Fibroblast of peridontal ligament (primary cell): Measurements from ENCODE around the gene LNPEP.

Source experiments
- DNase-seq: peaks from one replicate; pipeline ENCODE4 v3.0.0-alpha.2; 2010; ENCODE audit errors: extremely low read depth

Gene LNPEP

GRCh38 chr5:96961053-96961452, 25.2 kb downstream of the LNPEP start:
- peak; percentile 23 for DNase-seq

GRCh38 chr5:96962540-96962991, 26.7 kb downstream of the LNPEP start:
- no peak for DNase-seq

DNA sequence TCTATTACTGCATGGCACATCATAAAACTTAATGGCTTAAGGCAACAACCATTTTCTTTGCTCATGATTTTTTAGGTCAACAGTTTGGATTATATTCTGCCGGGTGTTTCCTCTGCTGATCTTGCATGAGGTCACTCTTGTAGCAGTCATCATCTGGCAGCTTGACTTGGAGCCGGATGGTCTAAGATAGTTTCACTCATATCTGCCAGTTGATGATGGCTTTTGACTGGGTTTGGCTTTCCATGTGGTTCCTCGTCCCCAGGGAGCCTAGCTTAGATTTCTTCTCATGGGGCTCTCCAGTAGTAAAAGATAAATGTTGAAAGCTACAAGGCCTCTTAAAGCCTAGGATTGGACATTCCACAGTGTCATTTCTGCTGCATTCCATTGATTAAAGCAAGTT, 27.4 kb downstream of the LNPEP start:
- peak; percentile 95 for DNase-seq

- no peak for DNase-seq
Observed at GRCh38 chr5:96966801-96967200, 30.9 kb downstream of the LNPEP start.

DNA sequence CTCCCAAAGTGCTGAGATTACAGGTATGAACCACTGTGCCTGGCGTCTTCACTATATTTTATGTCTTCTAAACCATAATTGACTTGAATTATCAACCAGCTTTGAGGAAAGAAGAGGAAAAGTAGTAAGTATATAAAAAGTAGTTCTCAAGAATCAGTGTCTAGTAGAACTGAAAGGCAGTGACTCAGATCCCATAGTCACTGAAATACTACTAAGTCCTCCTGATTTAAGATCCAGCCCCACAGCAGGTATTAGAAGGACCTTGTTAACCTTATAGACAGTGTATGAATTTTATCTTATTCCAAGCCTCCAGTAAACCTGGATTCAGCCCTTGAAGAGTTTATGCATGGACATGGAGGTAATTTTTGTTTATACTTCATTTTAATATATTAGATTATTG, 31.5 kb downstream of the LNPEP start:
- no peak for DNase-seq

DNA sequence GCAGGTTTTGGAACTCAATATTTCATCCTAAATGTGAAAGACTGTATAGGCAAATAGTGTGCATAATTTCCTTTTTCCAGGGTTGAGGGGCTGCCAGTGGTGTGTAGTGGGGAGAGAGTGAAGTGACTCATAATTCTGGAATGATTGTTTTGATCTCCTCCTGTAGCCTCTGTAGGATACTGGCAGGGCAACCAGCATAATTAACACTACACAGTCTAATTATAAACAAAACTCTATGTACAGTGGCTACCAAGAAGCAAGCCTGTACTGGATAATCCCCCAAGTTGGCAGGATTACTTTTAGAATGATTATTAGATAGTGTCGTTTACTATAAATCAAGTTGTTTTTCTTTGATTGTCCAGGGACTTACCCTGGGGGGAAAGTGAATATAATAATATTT, 32.2 kb downstream of the LNPEP start:
- peak; percentile 48 for DNase-seq

- DNase-seq: peak; percentile 46
Observed at GRCh38 chr5:96968614-96969013, 32.7 kb downstream of the LNPEP start.

DNA sequence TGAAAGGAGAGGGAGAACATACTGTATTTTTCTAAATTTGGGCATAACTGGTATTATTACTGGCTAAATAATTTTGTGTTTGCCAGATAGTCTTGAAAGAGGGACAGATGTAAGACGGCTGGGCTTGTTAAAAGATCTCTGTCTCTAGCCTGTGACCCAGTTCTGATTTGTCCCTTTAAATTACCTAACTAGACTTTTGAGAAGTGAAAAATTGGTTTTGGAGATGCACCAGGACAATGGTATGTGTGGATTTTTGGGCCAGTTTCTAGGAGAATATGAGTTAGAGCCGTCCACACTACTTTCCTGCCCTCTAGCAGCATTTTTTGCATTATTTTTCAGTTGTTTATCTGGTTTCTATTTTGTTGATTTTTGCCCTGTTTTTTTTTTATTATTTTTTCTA, 33.5 kb downstream of the LNPEP start:
- DNase-seq: peak; percentile 15

GRCh38 chr5:96972599-96973334, 36.9 kb downstream of the LNPEP start:
- DNase-seq: no peak

DNA sequence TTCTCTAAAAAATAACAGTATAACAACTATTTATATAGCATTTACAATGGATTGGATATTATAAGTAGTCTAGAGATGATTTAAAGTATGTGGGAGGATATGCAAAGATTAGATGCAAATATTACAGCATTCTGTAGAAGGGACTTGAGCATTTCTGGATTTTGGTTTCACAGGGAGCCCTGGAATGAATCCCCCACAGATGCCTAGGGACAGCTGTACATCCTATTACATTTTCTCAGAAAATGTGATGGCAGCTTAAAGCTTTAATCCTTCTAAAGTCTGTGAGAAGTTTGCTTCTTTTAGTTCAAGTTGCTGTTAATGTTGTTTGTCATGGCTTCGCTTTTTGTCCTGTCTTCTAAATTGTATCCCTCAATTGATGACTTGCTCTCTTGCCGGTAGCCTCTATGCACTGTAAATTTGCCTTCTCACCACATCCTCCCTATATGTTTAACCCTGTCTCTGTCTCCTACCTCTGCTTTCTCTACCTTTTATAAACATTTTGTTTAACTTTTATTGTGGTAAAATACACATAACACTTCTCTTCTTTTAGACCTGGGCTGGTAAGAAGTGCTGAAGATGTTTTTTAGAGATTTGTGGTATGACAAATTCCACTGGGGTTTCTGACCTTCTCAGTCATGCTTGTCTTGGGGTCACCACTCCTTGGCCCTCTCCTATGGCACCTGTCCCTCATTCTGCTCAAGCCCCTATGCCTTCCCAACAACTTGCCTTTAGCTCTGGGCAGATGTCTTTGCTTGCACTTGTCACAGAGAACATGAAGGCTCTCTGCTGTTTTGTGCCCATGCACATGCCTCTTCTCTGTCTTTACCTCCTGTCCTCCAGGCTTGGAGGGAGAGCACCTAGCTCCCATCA, 37.9 kb downstream of the LNPEP start:
- no peak for DNase-seq

DNA sequence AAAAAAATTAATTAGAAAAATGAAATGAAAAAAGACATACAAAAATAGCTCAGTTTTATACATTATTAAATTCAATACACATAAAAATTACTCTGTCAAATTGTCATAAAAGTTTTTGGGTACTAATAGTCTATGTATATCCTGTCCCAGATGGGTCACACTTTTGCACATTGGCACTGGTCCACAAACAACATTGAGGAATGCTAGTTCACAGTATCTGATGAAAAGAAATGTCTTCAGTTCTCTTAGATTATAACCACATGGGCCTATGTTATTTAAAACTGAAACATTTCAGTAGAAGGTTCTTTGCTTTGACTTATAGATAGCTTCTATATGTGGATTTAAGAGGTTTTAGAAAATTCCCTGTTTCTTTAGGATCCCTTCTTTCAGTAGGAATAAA, 39.8 kb downstream of the LNPEP start:
- peak; percentile 24 for DNase-seq

DNA sequence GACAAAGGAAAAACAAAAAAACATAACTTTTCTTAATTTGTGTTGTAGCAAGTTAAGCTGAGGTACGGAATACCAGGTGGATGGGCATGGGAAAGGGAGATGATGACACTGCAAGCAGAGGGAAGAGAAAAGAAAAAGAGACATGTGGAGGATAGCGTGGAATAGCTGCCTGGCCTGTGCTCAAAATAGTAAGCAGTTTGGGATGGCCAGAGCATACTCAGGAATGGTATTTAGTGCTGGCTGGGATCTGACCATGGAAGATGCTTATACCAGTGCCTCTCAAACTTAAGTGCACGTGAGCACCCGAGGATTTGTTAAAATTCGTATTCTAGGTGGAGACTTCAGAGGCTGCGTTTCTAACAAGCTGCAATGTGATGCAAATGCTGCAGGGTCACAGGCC, 41.3 kb downstream of the LNPEP start:
- DNase-seq: no peak

GRCh38 chr5:96978812-96979449, 43.1 kb downstream of the LNPEP start:
- peak; percentile 73 for DNase-seq

GRCh38 chr5:96984506-96985192, 48.8 kb downstream of the LNPEP start:
- peak; percentile 51 for DNase-seq

DNA sequence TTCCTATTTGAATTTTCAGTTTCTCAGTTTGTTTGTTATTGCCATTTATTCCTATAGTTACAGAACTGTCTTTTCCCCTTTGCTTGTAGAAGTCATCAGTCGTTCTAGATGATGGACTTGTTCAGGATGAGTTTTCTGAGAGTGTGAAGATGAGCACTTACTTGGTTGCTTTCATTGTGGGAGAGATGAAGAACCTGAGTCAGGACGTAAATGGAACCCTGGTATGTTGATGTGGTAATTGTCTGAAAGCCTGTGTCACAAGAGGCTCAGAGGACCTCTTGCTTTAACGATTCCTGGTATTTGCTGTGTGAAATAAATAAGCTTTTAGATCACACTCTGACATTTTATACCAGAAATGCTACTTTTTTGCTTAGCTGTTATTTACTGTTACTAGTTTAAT, 50.6 kb downstream of the LNPEP start:
- no peak for DNase-seq

DNA sequence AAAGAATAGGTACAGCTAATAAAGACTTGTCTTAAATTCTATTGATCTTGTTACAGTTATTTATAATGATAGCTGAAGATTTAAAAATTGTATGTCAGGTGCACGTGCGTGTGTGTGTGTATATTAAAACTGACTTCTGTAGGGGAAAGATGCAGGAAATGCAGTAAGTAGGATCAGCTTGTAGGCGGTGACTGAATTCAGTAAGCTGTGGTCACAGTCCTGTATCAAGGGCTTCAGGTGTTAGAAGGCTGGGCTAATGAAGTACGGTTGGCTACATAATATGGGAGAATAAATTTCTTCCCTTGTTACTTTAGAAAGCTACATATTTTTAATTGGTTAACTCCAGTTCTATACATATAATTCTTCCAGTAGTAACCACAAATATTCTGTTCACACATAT, 54.2 kb downstream of the LNPEP start:
- no peak for DNase-seq

DNA sequence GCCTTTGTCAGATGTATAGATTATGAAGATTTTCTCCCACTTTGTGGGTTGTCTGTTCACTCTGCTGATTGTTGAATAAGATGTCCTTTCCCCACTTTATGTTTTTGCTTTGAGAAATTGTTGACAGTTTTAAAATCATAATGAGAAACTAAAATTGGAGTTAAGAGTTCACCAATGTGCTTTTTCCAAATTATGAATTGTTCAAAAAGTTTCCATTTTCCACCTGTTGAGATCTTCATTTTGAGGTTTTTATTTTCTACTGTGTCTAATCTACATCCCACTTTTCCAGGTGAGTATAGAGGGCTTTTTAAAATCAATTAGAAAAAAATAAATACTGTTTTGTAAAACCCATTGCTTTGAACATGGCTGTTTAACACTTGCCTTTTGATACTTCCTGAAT, 55.8 kb downstream of the LNPEP start:
- no peak for DNase-seq

- no peak for DNase-seq
Observed at GRCh38 chr5:96993760-96994159, 57.9 kb downstream of the LNPEP start.

GRCh38 chr5:96994493-96994892, 58.6 kb downstream of the LNPEP start:
- DNase-seq: no peak

- DNase-seq: peak; percentile 15
Observed at GRCh38 chr5:96995419-96995818, 59.5 kb downstream of the LNPEP start.

DNA sequence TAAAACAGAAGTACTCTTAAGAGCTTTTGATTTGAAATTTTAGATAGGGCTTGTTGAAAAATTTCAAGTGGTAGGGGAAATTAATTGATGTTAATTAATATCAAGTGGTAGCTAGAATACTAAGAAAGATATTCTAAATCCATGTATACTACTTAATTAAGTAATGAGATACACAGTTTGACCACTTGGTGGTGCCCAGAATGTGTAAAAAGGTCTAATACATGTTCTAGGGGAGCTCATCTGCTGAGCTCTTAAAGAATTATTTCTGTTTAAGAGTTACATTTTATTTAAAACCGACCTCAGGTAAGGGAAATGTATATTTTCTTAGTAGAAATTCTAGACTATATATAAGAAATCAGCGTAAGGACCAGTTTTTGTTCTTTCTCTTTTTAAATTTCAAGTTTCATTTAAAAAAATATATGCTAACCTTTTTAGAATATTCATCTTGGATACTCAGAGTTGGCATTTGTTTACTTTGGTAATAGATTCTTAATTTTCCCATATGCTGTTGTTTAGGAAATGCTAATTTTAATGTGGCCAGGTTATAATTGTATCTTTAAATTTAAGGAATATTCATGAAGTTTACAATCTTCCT, 61.5 kb downstream of the LNPEP start:
- peak; percentile 76 for DNase-seq

GRCh38 chr5:96999856-97000255, 64.0 kb downstream of the LNPEP start:
- DNase-seq: no peak
